ENCODE measurements around the gene STXBP6. TPM values are rescaled to one million over a fixed set of nuclear protein-coding genes. Genes with fewer than 3 reads are reported as not detected.

Gene STXBP6
- total and polyA plus RNA-seq, 8 donors = 9.9 to 28.5 (median 23.2) TPM

DNA sequence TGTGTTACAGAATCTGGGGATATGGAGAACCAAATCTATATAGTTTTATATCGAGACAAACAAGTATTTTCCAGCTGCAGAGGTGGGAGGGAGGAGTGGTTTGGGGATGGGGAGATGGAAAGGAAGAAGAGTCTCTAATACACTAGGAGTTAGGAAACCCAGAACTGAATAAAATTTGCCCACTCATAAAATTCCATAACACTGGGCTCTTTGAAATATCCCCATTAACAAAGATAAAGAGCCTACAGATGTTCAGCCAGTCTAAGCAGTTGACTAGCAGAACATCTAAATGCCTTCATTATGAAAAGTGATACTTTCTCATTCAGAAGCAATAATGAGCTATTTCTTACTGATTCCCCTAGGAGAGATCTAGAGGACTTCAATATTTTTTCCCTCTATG lies 264.2 kb downstream of the STXBP6 start:
- H3K27me3 ChIP-seq = no peaks in the 10 kb centered on the region
- no peaks in the 10 kb centered on the region for H3K9me3 ChIP-seq
- FAIRE-seq = no peak
- ATAC-seq = no peak
- no peak overlapping the region for H3K4me3 ChIP-seq
- DNase-seq = no peak
- no peaks in the 10 kb centered on the region for H3K36me3 ChIP-seq
- TF ChIP-seq, protein P1, sequence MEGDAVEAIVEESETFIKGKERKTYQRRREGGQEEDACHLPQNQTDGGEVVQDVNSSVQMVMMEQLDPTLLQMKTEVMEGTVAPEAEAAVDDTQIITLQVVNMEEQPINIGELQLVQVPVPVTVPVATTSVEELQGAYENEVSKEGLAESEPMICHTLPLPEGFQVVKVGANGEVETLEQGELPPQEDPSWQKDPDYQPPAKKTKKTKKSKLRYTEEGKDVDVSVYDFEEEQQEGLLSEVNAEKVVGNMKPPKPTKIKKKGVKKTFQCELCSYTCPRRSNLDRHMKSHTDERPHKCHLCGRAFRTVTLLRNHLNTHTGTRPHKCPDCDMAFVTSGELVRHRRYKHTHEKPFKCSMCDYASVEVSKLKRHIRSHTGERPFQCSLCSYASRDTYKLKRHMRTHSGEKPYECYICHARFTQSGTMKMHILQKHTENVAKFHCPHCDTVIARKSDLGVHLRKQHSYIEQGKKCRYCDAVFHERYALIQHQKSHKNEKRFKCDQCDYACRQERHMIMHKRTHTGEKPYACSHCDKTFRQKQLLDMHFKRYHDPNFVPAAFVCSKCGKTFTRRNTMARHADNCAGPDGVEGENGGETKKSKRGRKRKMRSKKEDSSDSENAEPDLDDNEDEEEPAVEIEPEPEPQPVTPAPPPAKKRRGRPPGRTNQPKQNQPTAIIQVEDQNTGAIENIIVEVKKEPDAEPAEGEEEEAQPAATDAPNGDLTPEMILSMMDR (IDR thresholded peaks at IDR 0.05) = no peak
- 88 to 91% methylated on average over 1 of the region's 1 CpG for WGBS, 2 donors
- H3K4me1 ChIP-seq = no peaks in the 10 kb centered on the region
- H3K27ac ChIP-seq = no peak overlapping the region
- intact Hi-C loops (cut with DNase I) = no loop called here

DNA sequence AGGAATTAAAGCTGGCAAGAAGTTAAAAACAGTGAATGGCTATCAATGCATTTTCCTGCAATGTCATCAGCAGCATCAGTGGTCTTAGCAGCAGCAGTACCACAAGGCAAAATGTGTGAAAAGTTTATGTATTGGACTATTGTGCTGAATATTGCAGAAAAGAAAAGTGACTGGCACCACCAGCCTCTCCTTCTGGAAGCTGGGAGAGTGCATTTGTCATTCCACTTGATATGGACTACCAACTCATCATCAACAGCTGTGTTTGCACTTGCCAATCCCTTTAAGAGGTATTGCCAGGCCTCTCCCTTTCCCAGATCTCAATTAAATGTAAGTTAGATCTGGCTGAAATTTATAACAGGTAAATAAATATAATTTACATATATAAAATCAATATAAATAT lies 265.0 kb downstream of the STXBP6 start:
- TF ChIP-seq, protein P1 (IDR thresholded peaks at IDR 0.05) = no peak
- no peak overlapping the region for H3K4me3 ChIP-seq
- ATAC-seq = no peak
- DNase-seq = no peak
- H3K4me1 ChIP-seq = no peaks in the 10 kb centered on the region
- no peaks in the 10 kb centered on the region for H3K9me3 ChIP-seq
- no peaks in the 10 kb centered on the region for H3K36me3 ChIP-seq
- no peak overlapping the region for H3K27ac ChIP-seq
- H3K27me3 ChIP-seq = no peaks in the 10 kb centered on the region
- no peak for FAIRE-seq
- intact Hi-C loops (cut with DNase I) = no loop called here

DNA sequence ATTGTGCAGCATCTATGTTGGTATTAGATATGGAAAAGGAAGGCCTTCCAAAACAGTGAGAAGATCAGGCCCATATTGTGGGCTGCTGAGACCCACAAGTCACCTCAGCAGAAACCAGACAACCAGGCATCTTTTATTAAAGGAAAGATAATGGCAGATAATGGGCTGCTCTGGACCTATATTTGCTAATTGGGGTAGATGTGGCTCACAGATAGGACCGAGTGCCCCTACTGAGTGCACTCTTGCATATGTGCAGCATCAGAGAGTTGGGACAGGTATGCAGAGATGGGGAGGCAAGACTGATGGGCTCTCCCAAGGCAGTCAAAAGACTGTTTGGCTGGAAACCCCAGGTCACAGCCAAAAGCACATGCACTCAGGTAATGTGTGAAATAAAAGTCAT lies 266.2 kb downstream of the STXBP6 start:
- H3K27me3 ChIP-seq = no peaks in the 10 kb centered on the region
- WGBS, 2 donors = 49 to 54% methylated on average over 1 of the region's 1 CpG

DNA sequence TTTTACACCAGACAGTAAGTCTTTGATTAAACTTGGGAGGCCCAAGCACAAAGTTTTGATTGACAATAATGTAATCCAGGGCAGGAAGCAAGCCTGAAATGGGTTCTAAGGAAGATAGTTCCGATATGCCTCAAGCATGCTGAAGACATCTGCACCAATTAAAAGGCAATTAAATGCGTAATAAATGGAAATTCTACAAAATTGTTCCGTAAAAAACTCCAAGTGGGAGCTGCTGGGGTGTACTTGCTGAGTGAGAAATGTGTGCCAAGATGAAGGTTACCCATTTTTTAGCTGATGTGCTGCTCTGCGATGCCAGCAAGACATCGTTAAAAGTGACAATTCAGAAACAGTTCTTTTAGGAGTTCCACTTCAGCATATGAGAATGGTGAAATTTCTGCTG lies 269.7 kb downstream of the STXBP6 start:
- TF ChIP-seq, protein P1 (IDR thresholded peaks at IDR 0.05) = no peak
- H3K27me3 ChIP-seq = no peaks in the 10 kb centered on the region
- WGBS, 2 donors = 75% methylated on average over 5 of the region's 5 CpGs
- no peak overlapping the region for H3K4me3 ChIP-seq
- FAIRE-seq = no peak
- no peak overlapping the region for H3K27ac ChIP-seq
- H3K36me3 ChIP-seq = no peaks in the 10 kb centered on the region
- no peak for ATAC-seq
- intact Hi-C loops (cut with DNase I) = no loop called here
- H3K4me1 ChIP-seq = no peaks in the 10 kb centered on the region
- H3K9me3 ChIP-seq = no peaks in the 10 kb centered on the region
- DNase-seq = no peak

More for the DNA sequence above, 266.2 kb downstream of the STXBP6 start:
- TF ChIP-seq, protein P1 (IDR thresholded peaks at IDR 0.05) = no peak
- H3K9me3 ChIP-seq = no peaks in the 10 kb centered on the region
- no peaks in the 10 kb centered on the region for H3K4me1 ChIP-seq
- H3K4me3 ChIP-seq = no peak overlapping the region
- no peak overlapping the region for H3K27ac ChIP-seq
- no peaks in the 10 kb centered on the region for H3K36me3 ChIP-seq
- no peak for DNase-seq
- no peak for ATAC-seq
- no peak for FAIRE-seq
- intact Hi-C loops (cut with DNase I) = no loop called here

DNA sequence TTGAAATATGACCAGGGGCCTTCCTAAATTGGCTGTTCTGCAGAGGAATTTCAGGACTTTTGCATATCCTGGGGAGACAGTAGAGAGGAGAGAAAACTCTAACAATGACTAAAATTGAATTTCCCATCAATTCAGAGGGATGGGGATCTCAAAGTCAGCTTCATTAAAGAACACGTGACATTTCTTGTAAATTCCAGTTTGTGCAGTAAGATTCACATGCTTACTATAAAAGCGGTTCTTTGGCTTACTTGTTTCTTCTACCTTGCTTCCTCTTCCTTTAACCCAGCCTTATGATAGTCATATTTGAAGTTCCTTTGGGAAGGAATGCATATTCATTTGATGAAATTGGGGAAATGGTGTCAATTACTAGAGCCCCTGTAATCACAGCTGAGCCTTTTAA lies 272.3 kb downstream of the STXBP6 start:
- Histone ChIP-seq H3K9me3 (no peaks in the 10 kb centered on the region), H3K27ac (no peak overlapping the region), H3K4me3 (no peak overlapping the region), H3K4me1 (no peaks in the 10 kb centered on the region), H3K36me3 (no peaks in the 10 kb centered on the region), H3K27me3 (no peaks in the 10 kb centered on the region)
- DNase-seq (no peak), ATAC-seq (no peak), FAIRE-seq (no peak)
- TF ChIP-seq, protein P1 (IDR thresholded peaks at IDR 0.05) = no peak
- 93 to 94% methylated on average over 2 of the region's 2 CpGs for WGBS, 2 donors
- intact Hi-C loops (cut with DNase I) = no loop called here

All from pancreas (tissue), 10 donors.